Inferior parietal cortex (tissue), 1 donor: ENCODE results near the gene CDHR1.

Source experiments
- DNase-seq: peaks from one replicate; pipeline ENCODE4 v3.0.0-alpha.2; 2016; ENCODE audit errors: extremely low spot score

Gene CDHR1

GRCh38 chr10:84200537-84201243, 6.4 kb downstream of the CDHR1 start:
- no peak for DNase-seq

- DNase-seq, result no peak
These were observed 6.9 kb downstream of the CDHR1 start for GRCh38 chr10:84201244-84201606.

- DNase-seq, result no peak
These were observed 7.3 kb downstream of the CDHR1 start for GRCh38 chr10:84201682-84202081.

GRCh38 chr10:84202349-84202748, 8.0 kb downstream of the CDHR1 start:
- no peak for DNase-seq

GRCh38 chr10:84204122-84204521, 9.8 kb downstream of the CDHR1 start:
- no peak for DNase-seq

GRCh38 chr10:84204610-84205009, 10.3 kb downstream of the CDHR1 start:
- no peak for DNase-seq

- DNase-seq, result peak; percentile 86
These were observed 10.9 kb downstream of the CDHR1 start for GRCh38 chr10:84205049-84205852.

GRCh38 chr10:84205853-84206525, 11.7 kb downstream of the CDHR1 start:
- DNase-seq, result no peak

GRCh38 chr10:84208023-84208422, 13.7 kb downstream of the CDHR1 start:
- no peak for DNase-seq

- no peak for DNase-seq
These were observed 17.2 kb downstream of the CDHR1 start for GRCh38 chr10:84211566-84211965.

GRCh38 chr10:84212014-84212413, 17.7 kb downstream of the CDHR1 start:
- no peak for DNase-seq

- DNase-seq, result no peak
These were observed 18.7 kb downstream of the CDHR1 start for GRCh38 chr10:84213076-84213475.

- no peak for DNase-seq
These were observed 19.8 kb downstream of the CDHR1 start for GRCh38 chr10:84214046-84214572.

- no peak for DNase-seq
These were observed 20.4 kb downstream of the CDHR1 start for GRCh38 chr10:84214612-84215235.

- DNase-seq, result no peak
These were observed 22.5 kb downstream of the CDHR1 start for GRCh38 chr10:84216834-84217233.

GRCh38 chr10:84217746-84218145, 23.4 kb downstream of the CDHR1 start:
- DNase-seq, result no peak

- no peak for DNase-seq
These were observed 27.6 kb downstream of the CDHR1 start for GRCh38 chr10:84221916-84222315.

GRCh38 chr10:84224411-84225028, 30.2 kb downstream of the CDHR1 start:
- no peak for DNase-seq

GRCh38 chr10:84225427-84226173, 31.3 kb downstream of the CDHR1 start, which contains the start of gene LRIT2:
Gene LRIT2 (minus strand): TSS chr10:84225544. CDS start chr10:84225520, 24 bp downstream.
- DNase-seq, result peak; percentile 5

GRCh38 chr10:84226616-84227015, 32.3 kb downstream of the CDHR1 start:
- DNase-seq, result no peak

- DNase-seq, result no peak
These were observed 33.5 kb downstream of the CDHR1 start for GRCh38 chr10:84227810-84228209.
